ENCODE data around the gene NDUFV1. TPM values are rescaled to one million over a fixed set of nuclear protein-coding genes. Genes with fewer than 3 reads are reported as not detected.
"Not testable (repeated sequence)": the region's sequence is repeated elsewhere in the genome, so short reads cannot be mapped to it uniquely, and the experiment has no call there.

Gene NDUFV1
- polyA plus RNA-seq, 1 of the 3 experiments (the other 2 are of a cell fraction) = 278 TPM

GRCh38 chr11:67617243-67617953 is 10.7 kb downstream of the NDUFV1 start:
- CTCF ChIA-PET = interaction anchor here (1.0 to 7.1 kb wide), 5 partner anchors 10 to 115 kb away, joined by 3 to 107 read pairs (median 3); partner anchors contain the start of gene NUDT8
- H3K9me3 ChIP-seq = no peaks in the 10 kb centered on the region

GRCh38 chr11:67618901-67619659 is 12.3 kb downstream of the NDUFV1 start:
- DNase-seq; H2AFZ ChIP-seq (ENCODE audit: low read depth); H3K4me3 ChIP-seq (ENCODE audit: low read depth in 2 of 2, low read length in 1 of 2); H3K27ac ChIP-seq (ENCODE audit: low read depth in 2 of 2, low read length in 1 of 2); H3K36me3 ChIP-seq (replicated peaks in 1 of 2; ENCODE audit: control insufficient read depth in 1 of 2, insufficient read depth in 2 of 2, low read length in 1 of 2); H3K4me2 ChIP-seq; H3K79me2 ChIP-seq (ENCODE audit: insufficient read depth); H3K27me3 ChIP-seq (ENCODE audit: insufficient read depth); H3K9me2 ChIP-seq; H3K9me3 ChIP-seq; H3K9ac ChIP-seq; H3K4me1 ChIP-seq (ENCODE audit: control insufficient read depth in 1 of 2, insufficient read depth in 2 of 2, low read depth in 1 of 2, low read length in 1 of 2); H3F3A ChIP-seq (replicated peaks; ENCODE audit: insufficient read depth); POLR2A ChIA-PET; H4K20me1 ChIP-seq (ENCODE audit: insufficient read depth): not testable (repeated sequence)
- 71% methylated on average over 13 of the region's 40 CpGs for WGBS (ENCODE audit: low lambda C conversion rate)
- CTCF ChIA-PET = interaction anchor here (1.2 to 7.1 kb wide), 2 partner anchors 10 kb away, joined by 7 to 107 read pairs; partner anchors contain the start of gene NUDT8

More at GRCh38 chr11:67617243-67617953, 10.7 kb downstream of the NDUFV1 start:
- TF ChIP-seq MEF2A (IDR thresholded peaks at IDR 0.05; ENCODE audit: borderline replicate concordance, low read depth) (no peak), EP300 (IDR thresholded peaks at IDR 0.05; ENCODE audit: borderline replicate concordance in 1 of 2, low read depth in 1 of 2, low read length in 1 of 2) (no peak), NRF1 (IDR thresholded peaks at IDR 0.05; ENCODE audit: low read depth, low read length) (no peak), IRF3 (IDR thresholded peaks at IDR 0.05; ENCODE audit: low read depth, low read length) (no peak), MAX (IDR thresholded peaks at IDR 0.05; ENCODE audit: low read depth) (no peak), POLR2AphosphoS5 (IDR thresholded peaks at IDR 0.05; ENCODE audit: low read depth, low read length) (no peak), YY1 (IDR thresholded peaks at IDR 0.05; ENCODE audit: low read depth) (no peak), REST (IDR thresholded peaks at IDR 0.05; ENCODE audit: low read depth, low read length) (no peak)
- Histone ChIP-seq H3K36me3 (replicated peaks in 1 of 2; ENCODE audit: control insufficient read depth in 1 of 2, insufficient read depth in 2 of 2, low read length in 1 of 2) (peaks cover 0 to 5% of the 10 kb centered on the region in 2 experiments), H4K20me1 (ENCODE audit: insufficient read depth) (peaks cover 2% of the 10 kb centered on the region; the same call in 1 of the 2 replicates), H3K27ac (ENCODE audit: low read depth in 2 of 2, low read length in 1 of 2) (no peak overlapping the region), H3K27me3 (ENCODE audit: insufficient read depth) (no peaks in the 10 kb centered on the region), H3K9me2 (no peaks in the 10 kb centered on the region), H3K4me1 (ENCODE audit: control insufficient read depth in 1 of 2, insufficient read depth in 2 of 2, low read depth in 1 of 2, low read length in 1 of 2) (no peaks in the 10 kb centered on the region; a peak in 1 of 4 replicates), H3F3A (replicated peaks; ENCODE audit: insufficient read depth) (no peaks in the 10 kb centered on the region), H3K4me2 (no peak overlapping the region), H3K9ac (no peak overlapping the region), H3K79me2 (ENCODE audit: insufficient read depth) (no peaks in the 10 kb centered on the region), H2AFZ (ENCODE audit: low read depth) (no peak overlapping the region), H3K4me3 (ENCODE audit: low read depth in 2 of 2, low read length in 1 of 2) (no peak overlapping the region)
- DNase-seq = no peak
- 75% methylated on average over 7 of the region's 7 CpGs for WGBS (ENCODE audit: low lambda C conversion rate)
- POLR2A ChIA-PET = no interaction called here

GRCh38 chr11:67619683-67620618 is 13.2 kb downstream of the NDUFV1 start:
- DNase-seq; H3K9me3 ChIP-seq; POLR2A ChIA-PET; H3K4me1 ChIP-seq (ENCODE audit: control insufficient read depth in 1 of 2, insufficient read depth in 2 of 2, low read depth in 1 of 2, low read length in 1 of 2); H3K27me3 ChIP-seq (ENCODE audit: insufficient read depth); H3K27ac ChIP-seq (ENCODE audit: low read depth in 2 of 2, low read length in 1 of 2); H4K20me1 ChIP-seq (ENCODE audit: insufficient read depth); H3K79me2 ChIP-seq (ENCODE audit: insufficient read depth); H3F3A ChIP-seq (replicated peaks; ENCODE audit: insufficient read depth); H3K9ac ChIP-seq; H3K9me2 ChIP-seq; H3K4me3 ChIP-seq (ENCODE audit: low read depth in 2 of 2, low read length in 1 of 2); H3K36me3 ChIP-seq (replicated peaks in 1 of 2; ENCODE audit: control insufficient read depth in 1 of 2, insufficient read depth in 2 of 2, low read length in 1 of 2); H3K4me2 ChIP-seq; H2AFZ ChIP-seq (ENCODE audit: low read depth): not testable (repeated sequence)
- CTCF ChIA-PET = interaction anchor here (1.2 to 1.3 kb wide), 2 partner anchors 9 to 11 kb away, joined by 3 to 7 read pairs; partner anchors contain the start of gene NUDT8
- 78% methylated on average over 32 of the region's 33 CpGs for WGBS (ENCODE audit: low lambda C conversion rate)
